GM21367 (cell line): Measurements from ENCODE around the gene CDC5L.

Experiments
- ATAC-seq: cut with Tn5 transposase; IDR thresholded peaks from one replicate; pipeline ENCODE4 v1.9.1; 2021; ENCODE audit not compliant: unreplicated experiment

Gene CDC5L

DNA sequence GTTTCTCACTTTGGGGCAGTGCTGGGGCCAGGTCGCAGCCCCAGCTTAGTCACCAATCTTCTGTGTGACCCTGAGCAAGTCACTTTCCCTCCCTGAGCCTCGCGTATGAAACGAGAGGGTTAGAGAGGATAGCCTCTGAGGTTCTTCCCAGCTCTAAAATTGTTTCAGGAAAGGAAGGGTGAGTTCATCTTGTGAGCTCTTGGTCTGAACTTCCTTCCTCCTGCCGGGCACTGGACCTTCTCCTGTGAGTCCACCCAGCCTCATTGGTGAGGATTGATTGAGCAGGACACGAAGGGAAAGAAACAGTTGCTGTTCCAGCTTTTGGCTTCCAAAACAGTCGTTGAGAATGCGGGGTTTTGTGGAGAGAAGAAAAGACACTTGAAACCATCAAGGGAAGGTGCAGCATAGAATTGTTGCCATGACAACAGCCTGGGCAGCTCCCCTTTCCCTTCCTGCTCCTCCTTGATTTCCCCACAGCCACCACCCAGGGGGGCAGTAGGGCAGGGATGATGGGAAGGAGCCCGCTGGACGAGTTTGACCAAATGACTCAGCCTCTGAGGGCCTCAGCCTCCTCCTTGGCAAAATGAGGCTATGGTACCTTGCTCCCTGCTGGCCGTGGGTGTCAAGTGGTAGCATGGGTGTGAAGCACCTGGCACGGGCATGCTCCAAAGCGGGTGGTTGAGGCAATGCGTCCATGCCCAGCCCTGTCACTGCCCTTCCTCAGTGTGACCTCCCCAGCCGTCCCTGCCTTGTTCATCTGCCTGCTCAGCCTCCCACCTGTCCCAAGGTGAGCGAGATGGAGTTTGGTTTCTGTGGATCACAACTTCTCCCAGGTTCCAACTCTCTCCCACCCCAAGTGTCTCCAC, 107.8 kb downstream of the CDC5L start:
- ATAC-seq: no peak

GRCh38 chr6:44496665-44497369, 109.3 kb downstream of the CDC5L start:
- no peak for ATAC-seq

- ATAC-seq: no peak
Observed at GRCh38 chr6:44497807-44498206, 110.3 kb downstream of the CDC5L start.

- no peak for ATAC-seq
Observed at GRCh38 chr6:44498436-44498835, 110.9 kb downstream of the CDC5L start.

GRCh38 chr6:44499609-44500008, 112.1 kb downstream of the CDC5L start:
- no peak for ATAC-seq
